Thyroid gland (tissue), 4 donors: ENCODE measurements around the gene GNL1.

Experiments
- POLR2A ChIP-seq, 2 donors: fragments of 450-650 bp; IDR thresholded peaks; one replicate each; pipeline ENCODE4 v1.6.1; 2017; ENCODE audit warnings: antibody characterized with exemption in 2 of 2, mild to moderate bottlenecking in 2 of 2, moderate library complexity in 1 of 2
- TF ChIP-seq, protein P1 (sequence below), 6 experiments: fragments of 200-600 bp in 3 of 6; fragments of 450-650 bp in 3 of 6; sonication (generic) in 3 of 6; IDR thresholded peaks; one replicate each; pipeline ENCODE4 v1.5.1; 2016 to 2019; ENCODE audit warnings: antibody characterized with exemption in 6 of 6, mild to moderate bottlenecking in 2 of 6, inconsistent platforms in 1 of 6, moderate library complexity in 1 of 6

DNA sequence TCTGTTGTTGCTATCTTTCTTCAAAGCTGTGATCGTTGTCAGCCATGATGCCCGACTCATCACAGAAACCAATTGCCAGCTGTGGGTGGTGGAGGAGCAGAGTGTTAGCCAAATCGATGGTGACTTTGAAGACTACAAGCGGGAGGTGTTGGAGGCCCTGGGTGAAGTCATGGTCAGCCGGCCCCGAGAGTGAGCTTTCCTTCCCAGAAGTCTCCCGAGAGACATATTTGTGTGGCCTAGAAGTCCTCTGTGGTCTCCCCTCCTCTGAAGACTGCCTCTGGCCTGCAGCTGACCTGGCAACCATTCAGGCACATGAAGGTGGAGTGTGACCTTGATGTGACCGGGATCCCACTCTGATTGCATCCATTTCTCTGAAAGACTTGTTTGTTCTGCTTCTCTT lies 34.2 kb upstream of the GNL1 start:
- TF ChIP-seq, protein P1, sequence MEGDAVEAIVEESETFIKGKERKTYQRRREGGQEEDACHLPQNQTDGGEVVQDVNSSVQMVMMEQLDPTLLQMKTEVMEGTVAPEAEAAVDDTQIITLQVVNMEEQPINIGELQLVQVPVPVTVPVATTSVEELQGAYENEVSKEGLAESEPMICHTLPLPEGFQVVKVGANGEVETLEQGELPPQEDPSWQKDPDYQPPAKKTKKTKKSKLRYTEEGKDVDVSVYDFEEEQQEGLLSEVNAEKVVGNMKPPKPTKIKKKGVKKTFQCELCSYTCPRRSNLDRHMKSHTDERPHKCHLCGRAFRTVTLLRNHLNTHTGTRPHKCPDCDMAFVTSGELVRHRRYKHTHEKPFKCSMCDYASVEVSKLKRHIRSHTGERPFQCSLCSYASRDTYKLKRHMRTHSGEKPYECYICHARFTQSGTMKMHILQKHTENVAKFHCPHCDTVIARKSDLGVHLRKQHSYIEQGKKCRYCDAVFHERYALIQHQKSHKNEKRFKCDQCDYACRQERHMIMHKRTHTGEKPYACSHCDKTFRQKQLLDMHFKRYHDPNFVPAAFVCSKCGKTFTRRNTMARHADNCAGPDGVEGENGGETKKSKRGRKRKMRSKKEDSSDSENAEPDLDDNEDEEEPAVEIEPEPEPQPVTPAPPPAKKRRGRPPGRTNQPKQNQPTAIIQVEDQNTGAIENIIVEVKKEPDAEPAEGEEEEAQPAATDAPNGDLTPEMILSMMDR (IDR thresholded peaks at IDR 0.05): no peak
- no peak for TF ChIP-seq POLR2A (IDR thresholded peaks at IDR 0.05)
